AG04449 (cell line): Measurements from ENCODE around the gene FKBP5.
A peak's percentile ranks its signal among the peaks of the same experiment; 100 is the strongest.

ENCODE experiments used
- CTCF ChIA-PET: fragments of 350-600 bp; formaldehyde crosslinking; extraction: SDS; loops from one replicate; lab custom pipeline; 2021; ENCODE audit warnings: antibody characterized with exemption; lab: Yijun Ruan, JAX
- POLR2A ChIA-PET: fragments of 400-600, 350-600 bp; formaldehyde crosslinking; extraction: SDS; loops from one replicate; lab custom pipeline; 2020; ENCODE audit warnings: antibody characterized with exemption, inconsistent platforms; lab: Yijun Ruan, JAX
- DNase-seq: peaks from one replicate; pipeline ENCODE4 v3.0.0-alpha.2; 2010; ENCODE audit warnings: low read depth, low spot score
- H3K4me3 ChIP-seq: 2 replicates; pipeline ENCODE4 v1.5.1; 2011; ENCODE audit warnings: low read depth, mild to moderate bottlenecking, control low read depth, low read length
- TF ChIP-seq, protein P1 (sequence below): IDR thresholded peaks from one replicate; pipeline ENCODE4 v1.5.1; 2011; ENCODE audit warnings: mild to moderate bottlenecking, moderate library complexity, low read length, control low read depth, inconsistent platforms; ENCODE audit not compliant: insufficient read depth; ENCODE audit errors: missing control alignments

The FKBP5 gene

DNA sequence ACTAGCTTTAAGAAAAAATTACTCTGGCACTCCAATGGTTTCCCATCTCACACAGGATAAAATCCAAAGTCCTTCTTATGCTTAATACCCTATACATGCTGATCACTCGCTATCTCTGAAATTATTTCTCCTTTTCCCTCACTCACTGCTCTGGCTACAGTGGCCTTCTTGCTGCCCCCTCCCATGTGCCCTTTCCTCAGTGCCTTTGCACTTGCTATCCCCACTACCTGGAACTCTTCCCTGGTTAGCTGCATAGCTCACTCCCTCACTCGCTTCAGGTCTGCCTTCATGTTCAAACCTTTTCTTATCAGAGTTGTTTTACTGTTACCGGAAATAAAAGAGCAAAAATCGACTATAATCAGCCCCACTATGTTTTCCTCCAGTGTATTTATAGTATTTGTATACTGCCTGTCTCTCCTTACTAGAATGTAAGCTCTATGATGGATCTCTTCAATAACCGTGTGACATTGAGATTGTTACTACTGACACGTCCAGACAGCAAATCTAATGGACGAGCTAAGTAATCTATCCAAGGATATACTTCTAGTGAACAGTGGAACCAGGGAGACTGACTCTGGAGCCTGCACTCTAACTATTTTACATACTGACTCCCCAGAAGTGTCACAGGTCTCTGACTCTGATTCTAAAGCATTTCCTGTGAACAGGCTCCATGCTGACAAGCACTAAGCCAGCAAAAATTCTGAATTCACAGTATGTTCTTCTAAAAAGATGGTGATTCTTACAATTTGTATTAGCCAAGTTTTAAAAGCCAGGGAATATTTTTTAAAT, 25.1 kb downstream of the FKBP5 start:
- ChIA-PET POLR2A (no interaction called here), CTCF (interaction anchor here (1.0 to 1.8 kb wide), 7 partner anchors 9 to 81 kb away, joined by 3 to 8 read pairs (median 4); partner anchors contain the start of gene ARMC12)
- TF ChIP-seq, protein P1, sequence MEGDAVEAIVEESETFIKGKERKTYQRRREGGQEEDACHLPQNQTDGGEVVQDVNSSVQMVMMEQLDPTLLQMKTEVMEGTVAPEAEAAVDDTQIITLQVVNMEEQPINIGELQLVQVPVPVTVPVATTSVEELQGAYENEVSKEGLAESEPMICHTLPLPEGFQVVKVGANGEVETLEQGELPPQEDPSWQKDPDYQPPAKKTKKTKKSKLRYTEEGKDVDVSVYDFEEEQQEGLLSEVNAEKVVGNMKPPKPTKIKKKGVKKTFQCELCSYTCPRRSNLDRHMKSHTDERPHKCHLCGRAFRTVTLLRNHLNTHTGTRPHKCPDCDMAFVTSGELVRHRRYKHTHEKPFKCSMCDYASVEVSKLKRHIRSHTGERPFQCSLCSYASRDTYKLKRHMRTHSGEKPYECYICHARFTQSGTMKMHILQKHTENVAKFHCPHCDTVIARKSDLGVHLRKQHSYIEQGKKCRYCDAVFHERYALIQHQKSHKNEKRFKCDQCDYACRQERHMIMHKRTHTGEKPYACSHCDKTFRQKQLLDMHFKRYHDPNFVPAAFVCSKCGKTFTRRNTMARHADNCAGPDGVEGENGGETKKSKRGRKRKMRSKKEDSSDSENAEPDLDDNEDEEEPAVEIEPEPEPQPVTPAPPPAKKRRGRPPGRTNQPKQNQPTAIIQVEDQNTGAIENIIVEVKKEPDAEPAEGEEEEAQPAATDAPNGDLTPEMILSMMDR, result no peak
- H3K4me3 ChIP-seq, result no peak overlapping the region
- DNase-seq, result peak; percentile 47

DNA sequence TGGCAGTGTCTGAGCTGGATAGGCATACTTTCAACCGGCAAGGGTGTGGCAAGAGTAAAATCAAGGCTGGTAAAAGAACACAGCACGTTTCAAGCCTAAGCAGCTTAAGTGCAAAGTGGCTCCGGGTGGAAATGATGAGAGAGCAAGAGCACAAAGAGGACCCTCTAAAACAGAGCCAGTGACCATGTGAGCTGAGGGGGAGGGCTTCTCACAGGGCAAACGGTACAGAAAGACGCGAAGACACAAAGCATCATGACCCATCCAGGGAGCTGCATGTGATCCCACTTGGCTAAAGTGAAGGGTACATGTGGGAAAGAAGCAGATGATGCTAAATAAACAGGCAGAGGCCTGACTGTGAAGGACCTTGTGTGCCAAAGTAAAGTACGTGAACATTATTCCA, 25.7 kb downstream of the FKBP5 start:
- no peak for DNase-seq
- H3K4me3 ChIP-seq, result no peak overlapping the region
- TF ChIP-seq, protein P1, result no peak
- POLR2A ChIA-PET, result no interaction called here
- CTCF ChIA-PET, result interaction anchor here (1.0 to 1.8 kb wide), 7 partner anchors 8 to 80 kb away, joined by 3 to 8 read pairs (median 4); partner anchors contain the start of gene ARMC12

DNA sequence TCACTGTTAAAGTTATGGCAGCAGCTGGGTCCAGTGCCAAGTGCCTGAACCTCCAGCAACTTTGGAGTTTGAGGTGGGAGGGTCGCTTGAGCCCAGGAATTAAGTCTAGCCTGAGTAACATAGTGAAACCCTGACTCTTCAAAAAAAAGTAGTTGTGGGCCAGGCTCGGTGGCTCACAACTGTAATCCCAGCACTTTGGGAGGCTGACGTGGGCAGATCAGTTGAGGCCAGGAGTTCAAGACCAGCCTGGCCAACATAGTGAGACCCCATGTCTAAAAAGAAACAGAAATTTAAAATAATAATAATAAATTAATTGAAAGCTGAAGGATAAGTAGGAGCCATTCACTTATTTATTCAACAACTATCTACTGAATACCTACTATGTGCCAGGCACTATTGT, 33.8 kb downstream of the FKBP5 start:
- H3K4me3 ChIP-seq, result no peak overlapping the region
- ChIA-PET POLR2A (no interaction called here), CTCF (interaction anchor here (0.9 to 1.9 kb wide), 4 partner anchors 8 to 81 kb away, joined by 4 to 8 read pairs (median 4); no protein-coding TSS in a partner anchor)
- TF ChIP-seq, protein P1, result no peak
- no peak for DNase-seq

DNA sequence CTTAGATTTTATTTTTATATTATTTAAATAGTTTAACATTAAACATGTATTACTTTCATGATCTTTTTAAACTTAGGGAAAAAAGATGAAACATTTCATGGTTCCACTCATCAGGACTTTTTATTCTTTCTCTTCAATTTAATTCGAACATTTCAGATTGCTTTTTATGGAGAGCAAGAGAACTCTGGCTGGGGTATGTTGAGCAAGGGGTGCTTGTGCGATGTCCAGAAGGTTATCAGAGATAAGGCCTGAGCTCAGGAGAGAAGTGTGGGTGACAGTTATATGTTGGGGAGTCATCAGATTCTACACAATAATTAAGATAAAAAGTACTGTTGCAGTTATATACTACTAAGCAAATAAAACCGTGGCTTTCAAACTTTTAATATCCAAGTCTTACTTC, 37.5 kb downstream of the FKBP5 start:
- ChIA-PET CTCF (interaction anchor here (2.2 kb wide), 1 partner anchor 27 kb away, joined by 5 read pairs; no protein-coding TSS in a partner anchor), POLR2A (no interaction called here)
- no peak for DNase-seq
- H3K4me3 ChIP-seq, result no peak overlapping the region
- TF ChIP-seq, protein P1, result no peak

DNA sequence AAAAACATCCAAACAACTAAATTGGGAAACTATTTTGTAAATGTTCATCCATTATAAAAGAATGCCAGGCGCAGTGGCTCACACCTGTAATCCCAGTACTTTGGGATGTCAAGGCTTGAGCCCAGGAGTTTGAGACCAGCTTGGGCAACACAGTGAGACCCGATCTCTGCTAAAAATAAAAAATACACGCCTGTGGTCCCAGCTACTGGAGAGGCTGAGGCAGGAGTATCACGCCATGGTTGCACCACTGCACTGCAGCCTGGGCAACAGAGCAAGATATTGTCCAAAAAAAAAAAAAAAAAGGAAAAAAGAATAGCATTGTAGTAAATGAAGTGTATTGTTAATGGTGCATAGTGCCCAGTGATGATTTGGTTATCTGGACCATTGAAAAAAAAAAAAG, 38.7 kb downstream of the FKBP5 start:
- TF ChIP-seq, protein P1, result no peak
- ChIA-PET POLR2A (no interaction called here), CTCF (interaction anchor here (1.1 to 2.2 kb wide), 3 partner anchors 16 to 66 kb away, joined by 4 to 7 read pairs (median 5); no protein-coding TSS in a partner anchor)
- H3K4me3 ChIP-seq, result no peak overlapping the region
- DNase-seq, result no peak

DNA sequence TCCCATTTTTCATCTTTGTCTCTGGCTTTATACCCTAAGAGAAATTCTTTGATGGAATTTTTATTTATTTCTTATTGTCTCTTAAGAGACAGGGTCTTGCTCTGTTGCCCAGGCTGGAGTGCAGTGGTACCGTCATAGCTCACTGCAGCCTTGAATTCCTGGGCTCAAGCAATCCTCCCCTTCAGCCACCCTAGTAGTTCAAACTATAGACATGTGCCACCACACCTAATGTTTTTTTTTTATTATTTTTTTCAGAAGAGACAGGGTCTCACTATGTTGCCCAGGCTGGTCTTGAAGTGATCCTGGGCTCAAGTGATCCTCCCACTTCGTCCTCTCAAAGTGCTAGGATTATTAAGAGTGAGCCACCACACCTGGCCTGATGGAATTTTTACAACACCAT, 40.5 kb downstream of the FKBP5 start:
- H3K4me3 ChIP-seq, result no peak overlapping the region
- ChIA-PET POLR2A (no interaction called here), CTCF (no interaction called here)
- no peak for DNase-seq
- TF ChIP-seq, protein P1, result no peak
